HEK293 (cell line): Measurements from ENCODE around the gene NKD2.

Experiments used
- CTCF ChIA-PET: fragments of 350-600 bp; formaldehyde crosslinking; extraction: SDS; loops from one replicate; lab custom pipeline; 2021; ENCODE audit warnings: antibody characterized with exemption; lab: Yijun Ruan, JAX
- POLR2A ChIA-PET: fragments of 300-600 bp; formaldehyde crosslinking; extraction: SDS; loops from one replicate; lab custom pipeline; 2020; ENCODE audit warnings: antibody characterized with exemption, inconsistent platforms; lab: Yijun Ruan, JAX
- H3K27ac ChIP-seq: fragments of 200-500 bp; sonication (Bioruptor generic); 2 replicates; pipeline ENCODE4 v1.5.1; 2014; ENCODE audit warnings: low read depth, low read length, control low read depth, inconsistent platforms; ENCODE audit errors: extremely low read depth
- H3K36me3 ChIP-seq, 2 experiments: fragments of 200-500 bp in 1 of 2; sonication (Bioruptor generic) in 1 of 2; 1 replicate in 1 of 2; 2 replicates in 1 of 2; pipeline ENCODE4 v1.5.1; 2014 to 2017; ENCODE audit warnings: inconsistent platforms in 2 of 2, low read length in 2 of 2; ENCODE audit not compliant: control insufficient read depth in 2 of 2, insufficient read depth in 1 of 2
- H3K4me1 ChIP-seq: fragments of 200-500 bp; sonication (Bioruptor generic); 2 replicates; pipeline ENCODE4 v1.5.1; 2014; ENCODE audit warnings: mild to moderate bottlenecking, low read length, inconsistent platforms; ENCODE audit not compliant: control insufficient read depth, insufficient read depth
- H3K4me3 ChIP-seq: 2 replicates; pipeline ENCODE4 v1.5.1; 2011; ENCODE audit warnings: low read depth, mild to moderate bottlenecking, control low read depth, low read length, moderate library complexity
- H3K9me3 ChIP-seq: fragments of 200-500 bp; sonication (Bioruptor generic); 2 replicates; pipeline ENCODE4 v1.5.1; 2014; ENCODE audit warnings: low read depth, low read length, inconsistent platforms; ENCODE audit not compliant: control insufficient read depth, insufficient read depth
- ATF2 ChIP-seq: fragments of 450-650 bp; formaldehyde crosslinking; IDR thresholded peaks from 2 replicates; pipeline ENCODE4 v1.5.1; 2016; ENCODE audit warnings: missing biosample characterization, missing genetic modification characterization, low read depth
- BCL11A ChIP-seq: fragments of 450-650 bp; formaldehyde crosslinking; IDR thresholded peaks from 2 replicates; pipeline ENCODE4 v1.5.1; 2016; ENCODE audit warnings: low read depth, missing biosample characterization, missing genetic modification characterization
- GFI1B ChIP-seq: fragments of 450-650 bp; formaldehyde crosslinking; IDR thresholded peaks from 2 replicates; pipeline ENCODE4 v1.5.1; 2016; ENCODE audit warnings: missing biosample characterization, missing genetic modification characterization
- GLI2 ChIP-seq: fragments of 450-650 bp; formaldehyde crosslinking; IDR thresholded peaks from 2 replicates; pipeline ENCODE4; 2017; ENCODE audit warnings: missing biosample characterization, missing genetic modification characterization, low read depth, borderline replicate concordance
- PATZ1 ChIP-seq: fragments of 450-650 bp; formaldehyde crosslinking; IDR thresholded peaks from 2 replicates; pipeline ENCODE4 v1.5.1; 2016; ENCODE audit warnings: missing biosample characterization, missing genetic modification characterization
- PRDM10 ChIP-seq: fragments of 450-650 bp; formaldehyde crosslinking; IDR thresholded peaks from 2 replicates; pipeline ENCODE4 v1.5.1; 2016; ENCODE audit warnings: missing biosample characterization, missing genetic modification characterization
- REPIN1 ChIP-seq: fragments of 450-650 bp; formaldehyde crosslinking; IDR thresholded peaks from 2 replicates; pipeline ENCODE4 v1.5.1; 2017; ENCODE audit warnings: missing biosample characterization, missing genetic modification characterization, low read depth
- SETDB1 ChIP-seq: IDR thresholded peaks from one replicate; pipeline ENCODE4 v1.6.1; 2017; ENCODE audit warnings: mild to moderate bottlenecking, low read length, moderate library complexity, mixed read lengths; ENCODE audit not compliant: insufficient read length
- ZBTB48 ChIP-seq: fragments of 450-650 bp; formaldehyde crosslinking; IDR thresholded peaks from 2 replicates; pipeline ENCODE4 v1.5.1; 2016; ENCODE audit warnings: missing biosample characterization, missing genetic modification characterization
- ZNF214 ChIP-seq: fragments of 450-650 bp; formaldehyde crosslinking; IDR thresholded peaks from 2 replicates; pipeline ENCODE4 v1.5.1; 2017; ENCODE audit warnings: missing biosample characterization, mild to moderate bottlenecking, missing genetic modification characterization, borderline replicate concordance
- ZNF223 ChIP-seq: fragments of 450-650 bp; formaldehyde crosslinking; IDR thresholded peaks from 2 replicates; pipeline ENCODE4 v1.5.1; 2016; ENCODE audit warnings: missing biosample characterization, missing genetic modification characterization
- ZNF48 ChIP-seq: fragments of 450-650 bp; formaldehyde crosslinking; IDR thresholded peaks from 2 replicates; pipeline ENCODE4 v1.5.1; 2016; ENCODE audit warnings: missing biosample characterization, missing genetic modification characterization
- ZNF544 ChIP-seq: fragments of 450-650 bp; formaldehyde crosslinking; IDR thresholded peaks from 2 replicates; pipeline ENCODE4 v1.5.0; 2017; ENCODE audit warnings: missing biosample characterization, missing genetic modification characterization
- ZNF76 ChIP-seq: fragments of 450-650 bp; formaldehyde crosslinking; IDR thresholded peaks from 2 replicates; pipeline ENCODE4; 2016; ENCODE audit warnings: low read depth, missing biosample characterization, missing genetic modification characterization, borderline replicate concordance
- TF ChIP-seq, protein P1 (sequence below): fragments of 450-650 bp; formaldehyde crosslinking; IDR thresholded peaks from 2 replicates; pipeline ENCODE4 v1.5.1; 2016; ENCODE audit warnings: missing biosample characterization, missing genetic modification characterization
- TF ChIP-seq, protein P2 (sequence below): fragments of 450-650 bp; formaldehyde crosslinking; conservative IDR thresholded peaks from 2 replicates; pipeline ENCODE4 v1.5.1; 2016; ENCODE audit warnings: low read depth, missing biosample characterization, missing genetic modification characterization
- TF ChIP-seq, protein P3 (sequence below): fragments of 450-650 bp; formaldehyde crosslinking; IDR thresholded peaks from 2 replicates; pipeline ENCODE4 v1.5.1; 2017; ENCODE audit warnings: missing biosample characterization, missing genetic modification characterization
- TF ChIP-seq, protein P4 (sequence below): fragments of 450-650 bp; formaldehyde crosslinking; IDR thresholded peaks from 2 replicates; pipeline ENCODE4 v1.5.1; 2016; ENCODE audit warnings: missing biosample characterization, missing genetic modification characterization

The NKD2 gene

GRCh38 chr5:1005904-1006655, 2.5 kb upstream of the NKD2 start (continued):
- TF ChIP-seq, protein P1, sequence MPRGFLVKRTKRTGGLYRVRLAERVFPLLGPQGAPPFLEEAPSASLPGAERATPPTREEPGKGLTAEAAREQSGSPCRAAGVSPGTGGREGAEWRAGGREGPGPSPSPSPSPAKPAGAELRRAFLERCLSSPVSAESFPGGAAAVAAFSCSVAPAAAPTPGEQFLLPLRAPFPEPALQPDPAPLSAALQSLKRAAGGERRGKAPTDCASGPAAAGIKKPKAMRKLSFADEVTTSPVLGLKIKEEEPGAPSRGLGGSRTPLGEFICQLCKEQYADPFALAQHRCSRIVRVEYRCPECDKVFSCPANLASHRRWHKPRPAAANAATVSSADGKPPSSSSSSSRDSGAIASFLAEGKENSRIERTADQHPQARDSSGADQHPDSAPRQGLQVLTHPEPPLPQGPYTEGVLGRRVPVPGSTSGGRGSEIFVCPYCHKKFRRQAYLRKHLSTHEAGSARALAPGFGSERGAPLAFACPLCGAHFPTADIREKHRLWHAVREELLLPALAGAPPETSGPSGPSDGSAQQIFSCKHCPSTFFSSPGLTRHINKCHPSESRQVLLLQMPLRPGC (tag by site-specific recombination) = no peak
- TF ChIP-seq GFI1B (tag by site-specific recombination) (no peak), ATF2 (peak; percentile 92)

GRCh38 chr5:1006656-1007071, 1.9 kb upstream of the NKD2 start:
- no peak overlapping the region for H3K4me3 ChIP-seq
- ChIA-PET CTCF (interaction anchor here (0.5 to 5.0 kb wide), 10 partner anchors 10 to 1315 kb away, joined by 3 to 51 read pairs (median 7); no protein-coding TSS in a partner anchor), POLR2A (interaction anchor here (0.6 to 2.6 kb wide), 2 partner anchors 16 to 83 kb away, joined by 3 to 7 read pairs; no protein-coding TSS in a partner anchor)
- H3K36me3 ChIP-seq = peaks cover 0 to 5% of the 10 kb centered on the region in 2 experiments; a peak in 1 of 3 replicates
- H3K9me3 ChIP-seq = no peaks in the 10 kb centered on the region
- H3K27ac ChIP-seq = no peak overlapping the region
- peaks cover 30% of the 10 kb centered on the region for H3K4me1 ChIP-seq
- TF ChIP-seq REPIN1 (tag by site-specific recombination) = no peak
- no peak for TF ChIP-seq GLI2
- no peak for TF ChIP-seq ZBTB48 (tag by site-specific recombination)
- TF ChIP-seq, protein P2, sequence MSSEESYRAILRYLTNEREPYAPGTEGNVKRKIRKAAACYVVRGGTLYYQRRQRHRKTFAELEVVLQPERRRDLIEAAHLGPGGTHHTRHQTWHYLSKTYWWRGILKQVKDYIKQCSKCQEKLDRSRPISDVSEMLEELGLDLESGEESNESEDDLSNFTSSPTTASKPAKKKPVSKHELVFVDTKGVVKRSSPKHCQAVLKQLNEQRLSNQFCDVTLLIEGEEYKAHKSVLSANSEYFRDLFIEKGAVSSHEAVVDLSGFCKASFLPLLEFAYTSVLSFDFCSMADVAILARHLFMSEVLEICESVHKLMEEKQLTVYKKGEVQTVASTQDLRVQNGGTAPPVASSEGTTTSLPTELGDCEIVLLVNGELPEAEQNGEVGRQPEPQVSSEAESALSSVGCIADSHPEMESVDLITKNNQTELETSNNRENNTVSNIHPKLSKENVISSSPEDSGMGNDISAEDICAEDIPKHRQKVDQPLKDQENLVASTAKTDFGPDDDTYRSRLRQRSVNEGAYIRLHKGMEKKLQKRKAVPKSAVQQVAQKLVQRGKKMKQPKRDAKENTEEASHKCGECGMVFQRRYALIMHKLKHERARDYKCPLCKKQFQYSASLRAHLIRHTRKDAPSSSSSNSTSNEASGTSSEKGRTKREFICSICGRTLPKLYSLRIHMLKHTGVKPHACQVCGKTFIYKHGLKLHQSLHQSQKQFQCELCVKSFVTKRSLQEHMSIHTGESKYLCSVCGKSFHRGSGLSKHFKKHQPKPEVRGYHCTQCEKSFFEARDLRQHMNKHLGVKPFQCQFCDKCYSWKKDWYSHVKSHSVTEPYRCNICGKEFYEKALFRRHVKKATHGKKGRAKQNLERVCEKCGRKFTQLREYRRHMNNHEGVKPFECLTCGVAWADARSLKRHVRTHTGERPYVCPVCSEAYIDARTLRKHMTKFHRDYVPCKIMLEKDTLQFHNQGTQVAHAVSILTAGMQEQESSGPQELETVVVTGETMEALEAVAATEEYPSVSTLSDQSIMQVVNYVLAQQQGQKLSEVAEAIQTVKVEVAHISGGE (tag by site-specific recombination) = no peak
- TF ChIP-seq ZNF214 (tag by site-specific recombination) = no peak
- TF ChIP-seq, protein P3, sequence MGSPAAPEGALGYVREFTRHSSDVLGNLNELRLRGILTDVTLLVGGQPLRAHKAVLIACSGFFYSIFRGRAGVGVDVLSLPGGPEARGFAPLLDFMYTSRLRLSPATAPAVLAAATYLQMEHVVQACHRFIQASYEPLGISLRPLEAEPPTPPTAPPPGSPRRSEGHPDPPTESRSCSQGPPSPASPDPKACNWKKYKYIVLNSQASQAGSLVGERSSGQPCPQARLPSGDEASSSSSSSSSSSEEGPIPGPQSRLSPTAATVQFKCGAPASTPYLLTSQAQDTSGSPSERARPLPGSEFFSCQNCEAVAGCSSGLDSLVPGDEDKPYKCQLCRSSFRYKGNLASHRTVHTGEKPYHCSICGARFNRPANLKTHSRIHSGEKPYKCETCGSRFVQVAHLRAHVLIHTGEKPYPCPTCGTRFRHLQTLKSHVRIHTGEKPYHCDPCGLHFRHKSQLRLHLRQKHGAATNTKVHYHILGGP (tag by site-specific recombination) = no peak
- TF ChIP-seq PRDM10 = no peak
- TF ChIP-seq PATZ1 (tag by site-specific recombination) = no peak
- TF ChIP-seq SETDB1 = no peak
- no peak for TF ChIP-seq BCL11A
- TF ChIP-seq, protein P4, sequence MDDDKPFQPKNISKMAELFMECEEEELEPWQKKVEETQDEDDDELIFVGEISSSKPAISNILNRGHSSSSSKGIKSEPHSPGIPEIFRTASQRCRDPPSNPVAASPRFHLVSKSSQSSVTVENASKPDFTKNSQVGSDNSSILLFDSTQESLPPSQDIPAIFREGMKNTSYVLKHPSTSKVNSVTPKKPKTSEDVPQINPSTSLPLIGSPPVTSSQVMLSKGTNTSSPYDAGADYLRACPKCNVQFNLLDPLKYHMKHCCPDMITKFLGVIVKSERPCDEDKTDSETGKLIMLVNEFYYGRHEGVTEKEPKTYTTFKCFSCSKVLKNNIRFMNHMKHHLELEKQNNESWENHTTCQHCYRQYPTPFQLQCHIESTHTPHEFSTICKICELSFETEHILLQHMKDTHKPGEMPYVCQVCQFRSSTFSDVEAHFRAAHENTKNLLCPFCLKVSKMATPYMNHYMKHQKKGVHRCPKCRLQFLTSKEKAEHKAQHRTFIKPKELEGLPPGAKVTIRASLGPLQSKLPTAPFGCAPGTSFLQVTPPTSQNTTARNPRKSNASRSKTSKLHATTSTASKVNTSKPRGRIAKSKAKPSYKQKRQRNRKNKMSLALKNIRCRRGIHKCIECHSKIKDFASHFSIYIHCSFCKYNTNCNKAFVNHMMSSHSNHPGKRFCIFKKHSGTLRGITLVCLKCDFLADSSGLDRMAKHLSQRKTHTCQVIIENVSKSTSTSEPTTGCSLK (tag by site-specific recombination) = no peak
- no peak for TF ChIP-seq ZNF544 (tag by site-specific recombination)
- TF ChIP-seq ZNF223 (tag by site-specific recombination) = no peak
- TF ChIP-seq ZNF76 (tag by site-specific recombination) = no peak
- TF ChIP-seq ZNF48 (tag by site-specific recombination) = no peak
